GM23248 (cell line): ENCODE measurements around the gene RGL1. TPM values are rescaled to one million over a fixed set of nuclear protein-coding genes. Genes with fewer than 3 reads are reported as not detected.
"Not testable (repeated sequence)": the region's sequence is repeated elsewhere in the genome, so short reads cannot be mapped to it uniquely, and the experiment has no call there.

Experiments
- DNase-seq: peaks from one replicate; pipeline ENCODE4 v3.0.0-alpha.2; 2015
- H2AFZ ChIP-seq: fragments of 200-600 bp; sonication (generic); 2 replicates; pipeline ENCODE4 v1.6.1; 2016; ENCODE audit warnings: antibody characterized with exemption
- H3F3A ChIP-seq: fragments of 200-600 bp; sonication (generic); 2 replicates; pipeline ENCODE4 v1.6.1; 2016; ENCODE audit warnings: mild to moderate bottlenecking, antibody characterized with exemption, mixed run types; ENCODE audit not compliant: insufficient read depth
- H3K27ac ChIP-seq: fragments of 200-600 bp; sonication (generic); 2 replicates; pipeline ENCODE4 v1.5.1; 2016; ENCODE audit warnings: mild to moderate bottlenecking
- H3K27me3 ChIP-seq: fragments of 200-600 bp; sonication (generic); replicated peaks from 2 replicates; pipeline ENCODE4 v1.6.1; 2016; ENCODE audit warnings: mild to moderate bottlenecking; ENCODE audit not compliant: insufficient read depth
- H3K36me3 ChIP-seq: fragments of 200-600 bp; sonication (generic); 2 replicates; pipeline ENCODE4 v1.6.1; 2016; ENCODE audit warnings: low read depth, mild to moderate bottlenecking
- H3K4me1 ChIP-seq: fragments of 200-600 bp; sonication (generic); 2 replicates; pipeline ENCODE4 v1.6.1; 2016; ENCODE audit warnings: mild to moderate bottlenecking; ENCODE audit not compliant: insufficient read depth
- H3K4me2 ChIP-seq: fragments of 200-600 bp; sonication (generic); one replicate; pipeline ENCODE4 v1.6.1; 2016; ENCODE audit warnings: mild to moderate bottlenecking; ENCODE audit not compliant: unreplicated experiment
- H3K4me3 ChIP-seq: fragments of 200-600 bp; sonication (generic); 2 replicates; pipeline ENCODE4 v1.5.1; 2016; ENCODE audit warnings: mild to moderate bottlenecking
- H3K79me2 ChIP-seq: fragments of 200-600 bp; sonication (generic); 2 replicates; pipeline ENCODE4 v1.6.1; 2016; ENCODE audit warnings: mild to moderate bottlenecking; ENCODE audit not compliant: insufficient read depth
- H3K9ac ChIP-seq: fragments of 200-600 bp; sonication (generic); 2 replicates; pipeline ENCODE4 v1.6.1; 2016; ENCODE audit warnings: mild to moderate bottlenecking
- H3K9me2 ChIP-seq: fragments of 200-600 bp; sonication (generic); 2 replicates; pipeline ENCODE4 v1.6.1; 2016; ENCODE audit warnings: mixed run types, mild to moderate bottlenecking, moderate library complexity; ENCODE audit not compliant: insufficient read depth
- H3K9me3 ChIP-seq: fragments of 200-600 bp; sonication (generic); one replicate; pipeline ENCODE4 v1.6.1; 2017; ENCODE audit warnings: low read depth
- H4K20me1 ChIP-seq: fragments of 200-600 bp; sonication (generic); 2 replicates; pipeline ENCODE4 v1.6.0; 2016; ENCODE audit not compliant: insufficient read depth
- EZH2 ChIP-seq: fragments of 200-600 bp; sonication (generic); IDR thresholded peaks from 2 replicates; pipeline ENCODE4 v1.6.1; 2018; ENCODE audit warnings: antibody characterized with exemption, mild to moderate bottlenecking; ENCODE audit not compliant: insufficient read depth, poor library complexity, severe bottlenecking
- EZH2phosphoT487 ChIP-seq: fragments of 200-600 bp; sonication (generic); IDR thresholded peaks from 2 replicates; pipeline ENCODE4 v1.6.1; 2018; ENCODE audit warnings: antibody characterized with exemption, moderate library complexity, mild to moderate bottlenecking, low read depth; ENCODE audit not compliant: insufficient read depth
- WGBS, 2 experiments: methylation state at CpG; one replicate each; pipeline ENCODE4 v1.1.6; 2015 to 2017; ENCODE audit warnings: low lambda C conversion rate in 2 of 2, low coverage in 1 of 2; ENCODE audit errors: missing lambda C conversion rate in 2 of 2; 5-methylcytosine and 5-hydroxymethylcytosine counted together
- in situ Hi-C: fragments of 300-500 bp; cut with MboI; formaldehyde crosslinking; loops from 2 replicates; pipeline ENCODE4 v1.15.0; 2020
- polyA plus RNA-seq: library from polyadenylated mRNA; unstranded; fragments of >200 nt; fragmentation: Nextera tagmentation; extraction: Ambion mirVana; gene quantifications from 2 replicates; pipeline ENCODE4 v1.2.1, GENCODE V29; 2016
- total RNA-seq: library from RNA; depleted of rRNA; stranded (reverse); fragments of >200 nt; shearing (Covaris generic); gene quantifications from 2 replicates; pipeline ENCODE4 v1.2.3, GENCODE V29; 2014

The RGL1 gene
- total and polyA plus RNA-seq, 2 experiments from 2014 or later: 9.4 to 13.4 TPM

- H3K79me2 ChIP-seq: no peaks in the 10 kb centered on the region
- H2AFZ ChIP-seq: no peak overlapping the region
- no peak overlapping the region for H3K27ac ChIP-seq
- no peak for DNase-seq
- no peaks in the 10 kb centered on the region for H3K27me3 ChIP-seq
- H3K4me2 ChIP-seq: no peak overlapping the region
- peaks cover 26% of the 10 kb centered on the region for H3F3A ChIP-seq
- no peak overlapping the region for H3K9ac ChIP-seq
- 97 to 100% methylated on average over 2 of the region's 2 CpGs for WGBS, 2 experiments
- H3K9me2 ChIP-seq: no peaks in the 10 kb centered on the region
- no peaks in the 10 kb centered on the region for H3K36me3 ChIP-seq
- no peaks in the 10 kb centered on the region for H3K9me3 ChIP-seq
- TF ChIP-seq EZH2phosphoT487 (no peak), EZH2 (no peak)
- H3K4me1 ChIP-seq: peaks cover 21% of the 10 kb centered on the region
- H3K4me3 ChIP-seq: no peak overlapping the region
- in situ Hi-C loops: no loop called here
- H4K20me1 ChIP-seq: no peaks in the 10 kb centered on the region
Observed at GRCh38 chr1:183760661-183761060, 44.3 kb upstream of the RGL1 start.

GRCh38 chr1:183761871-183762270, 43.0 kb upstream of the RGL1 start:
- Histone ChIP-seq H3K9me2 (no peaks in the 10 kb centered on the region), H3K9me3 (no peaks in the 10 kb centered on the region), H3K27ac (no peak overlapping the region), H3F3A (peaks cover 18% of the 10 kb centered on the region), H3K9ac (no peak overlapping the region), H2AFZ (no peak overlapping the region), H3K4me1 (peaks cover 15% of the 10 kb centered on the region), H3K27me3 (no peaks in the 10 kb centered on the region), H3K36me3 (no peaks in the 10 kb centered on the region), H3K79me2 (no peaks in the 10 kb centered on the region), H3K4me3 (no peak overlapping the region), H4K20me1 (no peaks in the 10 kb centered on the region), H3K4me2 (no peak overlapping the region)
- in situ Hi-C loops: no loop called here
- peak; percentile 20 for DNase-seq
- TF ChIP-seq EZH2phosphoT487 (no peak), EZH2 (no peak)
- 90 to 96% methylated on average over 1 of the region's 1 CpG for WGBS, 2 experiments

GRCh38 chr1:183762856-183763255, 42.1 kb upstream of the RGL1 start:
- DNase-seq, H3K9ac ChIP-seq, in situ Hi-C loops, H3K27ac ChIP-seq, H3K4me1 ChIP-seq, H3K4me2 ChIP-seq, H3F3A ChIP-seq, H3K4me3 ChIP-seq, H3K36me3 ChIP-seq, H3K9me2 ChIP-seq, H2AFZ ChIP-seq, H4K20me1 ChIP-seq, H3K79me2 ChIP-seq, H3K27me3 ChIP-seq, H3K9me3 ChIP-seq: not testable (repeated sequence)

- Histone ChIP-seq H3K9ac (no peak overlapping the region), H3K27ac (peak overlapping the region; percentile 43), H4K20me1 (no peaks in the 10 kb centered on the region), H3K27me3 (no peaks in the 10 kb centered on the region), H3K79me2 (no peaks in the 10 kb centered on the region), H3F3A (peaks cover 7% of the 10 kb centered on the region; the same call in 1 of the 2 replicates), H3K9me3 (no peaks in the 10 kb centered on the region), H3K9me2 (no peaks in the 10 kb centered on the region), H3K4me2 (no peak overlapping the region), H3K36me3 (no peaks in the 10 kb centered on the region), H2AFZ (no peak overlapping the region), H3K4me1 (peaks cover 3% of the 10 kb centered on the region; the same call in 1 of the 2 replicates), H3K4me3 (no peak overlapping the region)
- peak; percentile 72 for DNase-seq
- TF ChIP-seq EZH2phosphoT487 (no peak), EZH2 (no peak)
- in situ Hi-C loops: no loop called here
Observed at GRCh38 chr1:183764981-183765380, 39.9 kb upstream of the RGL1 start.

- Histone ChIP-seq H3K27ac (no peak overlapping the region), H3K27me3 (no peaks in the 10 kb centered on the region), H3K4me1 (no peaks in the 10 kb centered on the region), H3K4me3 (no peak overlapping the region), H3K9ac (no peak overlapping the region), H3K79me2 (no peaks in the 10 kb centered on the region), H3K36me3 (no peaks in the 10 kb centered on the region), H4K20me1 (no peaks in the 10 kb centered on the region), H3K9me3 (no peaks in the 10 kb centered on the region), H3K4me2 (no peak overlapping the region), H2AFZ (no peak overlapping the region), H3F3A (peaks cover 5% of the 10 kb centered on the region; the same call in 1 of the 2 replicates), H3K9me2 (no peaks in the 10 kb centered on the region)
- in situ Hi-C loops: no loop called here
- WGBS, 2 experiments: 71 to 75% methylated on average over 5 of the region's 5 CpGs
- no peak for TF ChIP-seq EZH2
- no peak for TF ChIP-seq EZH2phosphoT487
- DNase-seq: no peak
Observed at GRCh38 chr1:183769956-183770815, 34.7 kb upstream of the RGL1 start.
